GM15510 (cell line): ENCODE results near the gene MROH2A.

ENCODE experiments used
- POLR2A ChIP-seq: IDR thresholded peaks from 3 replicates; pipeline ENCODE4 v1.6.1; 2011; ENCODE audit warnings: borderline replicate concordance; ENCODE audit not compliant: insufficient read length; ENCODE audit errors: extremely low read depth

Gene MROH2A

DNA sequence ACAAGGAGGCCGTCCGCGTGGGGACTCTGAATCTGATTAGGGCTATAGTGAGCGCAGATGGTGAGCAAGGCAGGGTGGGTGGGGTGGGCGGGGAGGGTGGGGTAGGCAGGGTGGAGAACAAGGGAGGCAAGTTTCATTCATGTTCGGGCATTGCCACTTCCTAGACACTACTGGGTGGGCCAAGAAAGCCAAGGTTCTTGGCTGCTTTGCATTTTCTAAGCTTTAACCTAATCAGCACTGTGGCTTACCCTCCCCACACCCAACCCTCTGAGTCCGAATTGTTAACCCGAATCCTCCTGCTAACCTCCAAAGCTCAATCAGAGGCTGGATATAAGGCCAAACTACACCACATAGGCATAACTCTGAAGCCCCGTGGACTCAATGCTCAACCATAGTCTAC is 18.1 kb downstream of the MROH2A start:
- no peak for TF ChIP-seq POLR2A

DNA sequence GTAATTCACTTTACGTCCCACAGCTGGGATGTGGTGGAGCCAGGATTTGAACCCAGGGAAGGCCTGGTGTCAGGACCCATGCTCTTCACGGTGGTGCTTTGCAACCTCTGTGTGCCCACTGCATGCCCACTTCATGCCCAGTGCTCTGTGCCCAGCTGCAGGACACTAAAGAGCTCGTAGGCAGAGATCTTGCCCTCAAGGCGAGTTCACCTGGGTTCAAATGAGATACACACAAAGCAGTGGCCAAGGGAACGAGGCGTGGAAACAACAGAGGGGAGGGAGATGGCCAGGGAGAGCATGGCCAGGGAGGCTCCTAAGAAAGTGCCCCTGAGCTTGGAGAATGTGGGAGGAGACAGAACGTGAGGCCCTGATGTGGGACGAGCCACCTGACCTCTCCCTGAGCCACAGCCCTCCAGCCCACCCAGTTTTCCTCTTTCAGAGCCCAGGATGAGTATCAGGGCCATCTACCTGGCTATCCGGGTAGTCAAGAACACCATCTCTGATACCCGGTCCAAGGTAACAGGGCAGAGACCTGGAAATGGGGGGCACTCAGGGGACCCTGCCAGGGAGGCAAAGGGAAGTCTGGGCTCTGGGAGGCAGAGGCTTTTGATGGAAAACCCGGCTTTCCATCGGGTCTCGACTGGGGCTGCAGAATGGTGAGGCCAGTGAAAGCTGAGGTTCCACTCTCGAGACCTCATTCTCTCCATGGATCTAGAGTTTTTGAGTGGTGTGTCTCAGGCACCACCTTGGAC is 20.4 kb downstream of the MROH2A start:
- no peak for TF ChIP-seq POLR2A

- no peak for TF ChIP-seq POLR2A
Observed at GRCh38 chr2:233799087-233799665, 21.0 kb downstream of the MROH2A start.

DNA sequence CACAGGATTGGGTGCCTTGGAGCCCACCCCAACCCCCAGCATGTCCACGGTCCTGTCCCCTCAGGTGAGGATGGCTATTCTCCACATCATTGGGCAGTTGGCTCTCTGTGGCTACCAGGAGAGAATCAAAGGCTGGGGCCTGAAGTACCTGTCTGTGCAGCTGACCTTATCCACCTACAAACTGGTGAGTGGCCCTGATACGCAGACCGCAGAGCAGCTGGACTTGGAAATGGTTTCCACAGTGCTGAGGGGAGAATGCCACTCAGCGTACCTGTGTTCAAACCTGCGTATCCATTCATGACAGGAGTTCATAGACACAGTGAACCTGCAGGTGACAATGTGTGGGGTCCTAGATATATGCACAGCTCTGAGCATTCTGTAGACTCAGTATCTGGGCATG is 21.6 kb downstream of the MROH2A start:
- TF ChIP-seq POLR2A, result no peak

- no peak for TF ChIP-seq POLR2A
Observed at GRCh38 chr2:233800208-233800607, 22.1 kb downstream of the MROH2A start.

DNA sequence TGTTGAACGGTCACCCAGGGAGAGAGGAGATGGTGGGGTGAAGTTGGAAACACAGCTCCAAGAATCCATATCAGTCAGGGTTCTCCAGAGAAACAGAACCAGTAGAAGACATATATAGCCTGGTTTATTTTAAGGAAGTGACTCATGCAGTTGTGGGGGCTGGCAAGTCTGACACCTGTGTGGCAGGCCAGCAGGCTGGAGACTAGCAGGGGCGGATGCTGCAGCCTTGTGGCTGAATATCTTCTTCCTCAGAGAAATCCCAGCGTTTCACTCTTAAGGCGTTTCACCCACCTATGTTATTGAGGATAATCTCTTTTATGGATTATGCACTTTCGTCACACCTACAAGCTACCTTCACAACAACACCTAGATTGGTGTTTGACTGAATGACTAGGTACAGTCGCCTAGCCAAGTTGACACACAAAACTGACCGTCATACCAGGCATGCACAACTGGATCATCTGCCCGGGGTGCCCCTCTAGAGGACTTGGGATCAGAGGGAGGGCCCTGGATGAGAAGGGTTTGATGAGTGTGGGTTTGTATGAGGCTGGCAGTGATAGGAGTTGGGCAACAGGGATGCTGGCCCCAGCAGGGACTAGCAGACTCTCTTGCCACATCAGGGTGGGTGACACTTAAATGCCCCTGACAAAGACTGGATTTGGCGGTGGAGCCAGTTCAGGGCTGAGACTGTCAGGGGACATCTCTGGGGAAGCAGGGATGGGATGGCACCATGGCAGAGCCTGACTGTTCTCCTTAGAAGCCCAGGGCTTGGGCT is 23.4 kb downstream of the MROH2A start:
- TF ChIP-seq POLR2A, result no peak

DNA sequence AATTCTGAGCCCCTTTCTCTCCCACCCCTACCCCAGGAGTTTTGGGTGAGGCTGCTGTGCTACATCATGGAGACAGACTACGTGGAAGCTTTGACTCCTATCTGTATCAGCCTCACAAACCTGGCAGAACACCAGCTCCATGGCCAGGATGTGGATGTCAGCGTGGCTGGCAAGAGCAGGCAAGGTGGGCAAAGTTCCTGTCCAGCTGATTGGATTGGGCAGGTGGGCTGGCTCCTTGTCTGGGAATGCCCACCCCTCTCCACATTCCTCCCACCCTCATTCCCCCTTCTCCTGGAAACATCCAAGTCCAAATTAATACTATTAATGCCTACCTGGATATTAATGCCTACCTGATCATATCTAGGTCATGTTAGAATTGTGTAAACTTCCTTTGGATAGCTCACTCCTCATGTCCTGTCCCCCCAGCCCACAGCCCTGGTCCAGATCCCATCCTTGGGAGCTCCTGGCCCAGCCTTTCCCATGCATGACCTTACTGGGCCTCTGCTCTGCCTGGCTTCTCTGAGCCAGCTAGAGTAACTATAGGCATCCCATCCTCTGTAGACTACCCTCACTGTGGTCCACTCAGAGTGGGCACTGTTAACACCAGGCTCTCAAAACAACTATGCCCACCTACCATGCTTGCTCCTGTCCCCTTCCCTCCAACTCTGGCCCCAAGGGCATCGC is 24.1 kb downstream of the MROH2A start:
- no peak for TF ChIP-seq POLR2A

DNA sequence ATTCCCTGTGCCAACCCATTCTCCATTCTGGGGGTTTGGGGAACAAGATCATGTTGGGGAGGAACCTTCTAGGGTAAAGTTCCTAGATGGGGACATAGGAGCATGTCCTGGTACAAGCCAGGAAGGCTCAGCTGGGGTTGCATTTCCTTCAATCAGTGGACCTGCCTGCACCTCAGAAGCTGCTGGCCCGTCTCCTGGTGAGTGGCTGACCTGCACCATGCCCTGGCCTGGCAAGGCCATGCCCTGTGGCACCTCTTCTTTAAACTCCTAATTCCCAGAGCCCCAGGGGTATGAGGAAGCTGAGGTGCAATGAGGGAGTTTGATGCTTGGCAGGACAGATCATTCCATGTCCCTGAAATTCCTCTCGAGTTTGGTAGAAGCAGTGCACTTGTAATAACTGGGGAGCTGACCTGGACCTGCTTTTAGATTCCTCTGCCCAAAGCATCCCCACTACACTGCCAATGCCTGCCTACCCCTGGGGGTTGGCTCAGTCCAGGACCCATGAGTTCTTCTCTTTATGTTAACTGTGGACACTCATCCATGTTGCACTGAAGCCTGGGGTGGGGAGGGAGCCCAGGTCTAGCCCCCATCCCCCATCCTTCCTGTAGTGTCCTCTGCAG is 25.3 kb downstream of the MROH2A start:
- no peak for TF ChIP-seq POLR2A

- TF ChIP-seq POLR2A, result no peak
Observed at GRCh38 chr2:233803994-233804393, 25.9 kb downstream of the MROH2A start.

- no peak for TF ChIP-seq POLR2A
Observed at GRCh38 chr2:233807215-233807865, 29.2 kb downstream of the MROH2A start.

- TF ChIP-seq POLR2A, result no peak
Observed at GRCh38 chr2:233807966-233808935, 30.1 kb downstream of the MROH2A start.

DNA sequence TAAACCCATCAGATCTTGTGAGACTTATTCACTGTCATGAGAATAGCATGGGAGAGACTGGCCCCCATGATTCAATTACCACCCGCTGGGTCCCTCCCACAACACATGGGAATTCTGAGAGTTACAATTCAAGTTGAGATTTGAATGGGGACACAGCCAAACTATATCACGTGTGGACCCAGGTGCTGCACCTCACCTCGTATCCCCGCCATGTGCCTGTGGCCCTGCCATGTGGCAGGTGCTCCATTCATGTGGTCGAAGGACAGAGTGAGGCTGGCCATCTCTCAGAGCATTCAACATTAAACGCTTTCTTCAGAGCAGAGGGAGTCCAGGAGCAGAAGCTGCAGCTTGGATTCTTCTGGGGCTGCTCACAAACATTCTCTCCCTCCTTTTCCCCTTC is 32.3 kb downstream of the MROH2A start:
- no peak for TF ChIP-seq POLR2A

GRCh38 chr2:233811087-233811486 is 33.0 kb downstream of the MROH2A start:
- no peak for TF ChIP-seq POLR2A
